ENCODE results near the gene ME1. TPM values are rescaled to one million over a fixed set of nuclear protein-coding genes. Genes with fewer than 3 reads are reported as not detected.
"Not testable (repeated sequence)": the region's sequence is repeated elsewhere in the genome, so short reads cannot be mapped to it uniquely, and the experiment has no call there.

ME1 gene
- total and polyA plus RNA-seq, 2 of the 13 experiments (the other 11 are each of a cell fraction or from before 2014, with no cell fraction given), result not detected

DNA sequence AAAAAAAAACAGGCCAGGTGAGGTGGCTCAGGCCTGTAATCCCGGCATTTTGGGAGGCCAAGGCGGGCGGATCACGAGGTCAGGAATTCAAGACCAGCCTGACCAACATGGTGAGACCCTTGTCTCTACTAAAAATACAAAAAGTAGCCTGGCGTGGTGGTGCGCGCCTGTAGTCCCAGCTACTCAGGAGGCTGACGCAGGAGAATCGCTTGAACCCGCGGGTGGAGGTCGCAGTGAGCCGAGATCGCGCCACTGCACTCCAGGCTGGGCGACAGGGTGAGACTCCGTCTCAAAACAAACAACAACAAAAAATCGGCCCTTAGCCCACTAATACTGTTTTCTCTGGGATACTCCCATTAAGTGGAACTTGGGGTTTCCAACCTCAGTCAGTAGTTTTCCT is 238.9 kb downstream of the ME1 start:
- H4K20me1 ChIP-seq (ENCODE audit: insufficient read depth, low read length), result peaks cover 34% of the 10 kb centered on the region
- peaks cover 59% of the 10 kb centered on the region for H3K79me2 ChIP-seq (ENCODE audit: insufficient read depth, low read length)
- H3K4me2 ChIP-seq (ENCODE audit: low read depth, low read length), result peak overlapping the region; percentile 73
- CTCF ChIA-PET (ENCODE audit: low intra/inter-chr PET ratio, low total read pairs); BruUV-seq (replicated peaks); H2AFZ ChIP-seq (ENCODE audit: low read length); ATAC-seq; H3K27me3 ChIP-seq (ENCODE audit: control insufficient read depth in 1 of 2, insufficient read depth in 2 of 2, low read length in 2 of 2); FAIRE-seq; H3K9me3 ChIP-seq (ENCODE audit: low read length): not testable (repeated sequence)
- peaks cover 8 to 40% of the 10 kb centered on the region in 2 experiments for H3K36me3 ChIP-seq (replicated peaks in 1 of 2; ENCODE audit: control insufficient read depth in 1 of 2, insufficient read depth in 2 of 2, low read length in 2 of 2)
- intact Hi-C loops (cut with micrococcal nuclease; ENCODE audit: unreplicated experiment), result loop anchor here (5.0 kb wide), 2 partner anchors 50 to 945 kb away; partner anchors contain the start of gene IBTK
- peak; percentile 1 for DNase-seq (ENCODE audit: low spot score)
- TF ChIP-seq ZMYM3 (CRISPR knock-in tag; IDR thresholded peaks at IDR 0.05), result peak; percentile 47; the same call in 1 of the 2 replicates
- TF ChIP-seq, protein P1, sequence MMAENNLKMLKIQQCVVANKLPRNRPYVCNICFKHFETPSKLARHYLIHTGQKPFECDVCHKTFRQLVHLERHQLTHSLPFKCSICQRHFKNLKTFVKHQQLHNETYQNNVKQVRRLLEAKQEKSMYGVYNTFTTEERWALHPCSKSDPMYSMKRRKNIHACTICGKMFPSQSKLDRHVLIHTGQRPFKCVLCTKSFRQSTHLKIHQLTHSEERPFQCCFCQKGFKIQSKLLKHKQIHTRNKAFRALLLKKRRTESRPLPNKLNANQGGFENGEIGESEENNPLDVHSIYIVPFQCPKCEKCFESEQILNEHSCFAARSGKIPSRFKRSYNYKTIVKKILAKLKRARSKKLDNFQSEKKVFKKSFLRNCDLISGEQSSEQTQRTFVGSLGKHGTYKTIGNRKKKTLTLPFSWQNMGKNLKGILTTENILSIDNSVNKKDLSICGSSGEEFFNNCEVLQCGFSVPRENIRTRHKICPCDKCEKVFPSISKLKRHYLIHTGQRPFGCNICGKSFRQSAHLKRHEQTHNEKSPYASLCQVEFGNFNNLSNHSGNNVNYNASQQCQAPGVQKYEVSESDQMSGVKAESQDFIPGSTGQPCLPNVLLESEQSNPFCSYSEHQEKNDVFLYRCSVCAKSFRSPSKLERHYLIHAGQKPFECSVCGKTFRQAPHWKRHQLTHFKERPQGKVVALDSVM (CRISPR knock-in tag; IDR thresholded peaks at IDR 0.05), result peak; percentile 68; the same call in 1 of the 2 replicates
- peak; percentile 97 for TF ChIP-seq ZNF441 (CRISPR knock-in tag; IDR thresholded peaks at IDR 0.05; ENCODE audit: borderline replicate concordance)
- TF ChIP-seq ZNF460 (CRISPR knock-in tag; IDR thresholded peaks at IDR 0.05; ENCODE audit: borderline replicate concordance), result peak; percentile 88
- peak; percentile 21; the same call in 1 of the 2 replicates for TF ChIP-seq GABPB1 (CRISPR knock-in tag; IDR thresholded peaks at IDR 0.05)
- TF ChIP-seq, protein P2, sequence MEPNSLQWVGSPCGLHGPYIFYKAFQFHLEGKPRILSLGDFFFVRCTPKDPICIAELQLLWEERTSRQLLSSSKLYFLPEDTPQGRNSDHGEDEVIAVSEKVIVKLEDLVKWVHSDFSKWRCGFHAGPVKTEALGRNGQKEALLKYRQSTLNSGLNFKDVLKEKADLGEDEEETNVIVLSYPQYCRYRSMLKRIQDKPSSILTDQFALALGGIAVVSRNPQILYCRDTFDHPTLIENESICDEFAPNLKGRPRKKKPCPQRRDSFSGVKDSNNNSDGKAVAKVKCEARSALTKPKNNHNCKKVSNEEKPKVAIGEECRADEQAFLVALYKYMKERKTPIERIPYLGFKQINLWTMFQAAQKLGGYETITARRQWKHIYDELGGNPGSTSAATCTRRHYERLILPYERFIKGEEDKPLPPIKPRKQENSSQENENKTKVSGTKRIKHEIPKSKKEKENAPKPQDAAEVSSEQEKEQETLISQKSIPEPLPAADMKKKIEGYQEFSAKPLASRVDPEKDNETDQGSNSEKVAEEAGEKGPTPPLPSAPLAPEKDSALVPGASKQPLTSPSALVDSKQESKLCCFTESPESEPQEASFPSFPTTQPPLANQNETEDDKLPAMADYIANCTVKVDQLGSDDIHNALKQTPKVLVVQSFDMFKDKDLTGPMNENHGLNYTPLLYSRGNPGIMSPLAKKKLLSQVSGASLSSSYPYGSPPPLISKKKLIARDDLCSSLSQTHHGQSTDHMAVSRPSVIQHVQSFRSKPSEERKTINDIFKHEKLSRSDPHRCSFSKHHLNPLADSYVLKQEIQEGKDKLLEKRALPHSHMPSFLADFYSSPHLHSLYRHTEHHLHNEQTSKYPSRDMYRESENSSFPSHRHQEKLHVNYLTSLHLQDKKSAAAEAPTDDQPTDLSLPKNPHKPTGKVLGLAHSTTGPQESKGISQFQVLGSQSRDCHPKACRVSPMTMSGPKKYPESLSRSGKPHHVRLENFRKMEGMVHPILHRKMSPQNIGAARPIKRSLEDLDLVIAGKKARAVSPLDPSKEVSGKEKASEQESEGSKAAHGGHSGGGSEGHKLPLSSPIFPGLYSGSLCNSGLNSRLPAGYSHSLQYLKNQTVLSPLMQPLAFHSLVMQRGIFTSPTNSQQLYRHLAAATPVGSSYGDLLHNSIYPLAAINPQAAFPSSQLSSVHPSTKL (CRISPR knock-in tag; IDR thresholded peaks at IDR 0.05), result 0 out of 2 replicates have a peak, but pooled peaks have one; percentile 6
- TF ChIP-seq KAT7 (CRISPR knock-in tag; IDR thresholded peaks at IDR 0.05; ENCODE audit: borderline replicate concordance), result 0 out of 2 replicates have a peak, but pooled peaks have one; percentile 33
- peak overlapping the region; percentile 95 for H3K27ac ChIP-seq (ENCODE audit: extremely low read length, insufficient read depth, low read length)
- H3K9ac ChIP-seq (ENCODE audit: insufficient read depth, low read depth, low read length), result peak overlapping the region; percentile 98
- POLR2A ChIA-PET, result interaction anchor here (0.6 to 2.7 kb wide), 3 partner anchors 12 to 124 kb away, joined by 4 to 7 read pairs (median 5); partner anchors contain the start of gene DOP1A
- WGBS (ENCODE audit: low lambda C conversion rate), result 14% methylated on average over 14 of the region's 18 CpGs
- peak overlapping the region; percentile 90 to 98 (median 97) for H3K4me3 ChIP-seq (replicated peaks in 1 of 3; ENCODE audit: insufficient read depth in 1 of 3, low read depth in 2 of 3, low read length in 3 of 3)
- peaks cover 45% of the 10 kb centered on the region for H3K4me1 ChIP-seq (ENCODE audit: insufficient read depth, low read length)
- in situ Hi-C loops (cut with HindIII; ENCODE audit: extremely low pct_ligation_motif_present, low pct_unique_long_range_greater_than_20kb), result loop anchor here (25.0 kb wide), 1 partner anchor 955 kb away; the partner anchor contains the start of gene IBTK
